ENCODE results near the gene MAFB. TPM values are rescaled to one million over a fixed set of nuclear protein-coding genes. Genes with fewer than 3 reads are reported as not detected.

MAFB gene
- total RNA-seq, 1 experiment from 2014 or later = 0.22 TPM

- H3K9ac ChIP-seq (ENCODE audit: low read length) = no peak overlapping the region
- POLR2A ChIA-PET = no interaction called here
- intact Hi-C loops (cut with micrococcal nuclease) = no loop called here
- no peak overlapping the region for H2AFZ ChIP-seq (ENCODE audit: low read depth, low read length, poor library complexity, severe bottlenecking)
- no peaks in the 10 kb centered on the region for H3K9me2 ChIP-seq (ENCODE audit: insufficient read depth)
- ATAC-seq = no peak
- no peak for TF ChIP-seq ZNF274 (IDR thresholded peaks at IDR 0.05; ENCODE audit: low read depth, low read length)
- no peaks in the 10 kb centered on the region for H3K27me3 ChIP-seq (ENCODE audit: insufficient read depth, low read length)
- no peak overlapping the region for H3K4me3 ChIP-seq (replicated peaks in 1 of 2; ENCODE audit: low read depth in 1 of 2, low read length in 2 of 2)
- H3K79me2 ChIP-seq (ENCODE audit: insufficient read depth, low read length) = no peaks in the 10 kb centered on the region
- no peaks in the 10 kb centered on the region for H3K36me3 ChIP-seq (ENCODE audit: control insufficient read depth in 1 of 2, insufficient read depth in 2 of 2, low read length in 2 of 2)
- DNase-seq (ENCODE audit: low read depth, low spot score) = no peak
- RAD21 ChIA-PET (ENCODE audit: low non-redundant PET in 1 of 2, low total read pairs in 2 of 2, uncharacterized antibody in 2 of 2, unreplicated experiment in 2 of 2) = no interaction called here
- H3K4me2 ChIP-seq (ENCODE audit: low read length) = no peak overlapping the region
- H3K9me3 ChIP-seq (ENCODE audit: control insufficient read depth in 1 of 2, insufficient read depth in 1 of 2, low read depth in 1 of 2, low read length in 2 of 2) = no peaks in the 10 kb centered on the region
- no peaks in the 10 kb centered on the region for H4K20me1 ChIP-seq (ENCODE audit: insufficient read depth)
- CTCF ChIA-PET = no interaction called here
- no TSS peak for BruUV-seq (replicated peaks)
- no peak overlapping the region for H3K27ac ChIP-seq (ENCODE audit: low read depth, low read length)
- H3K4me1 ChIP-seq (ENCODE audit: control insufficient read depth in 1 of 2, insufficient read depth in 2 of 2, low read length in 2 of 2) = no peaks in the 10 kb centered on the region
Measured at GRCh38 chr20:40650707-40651106, 38.3 kb downstream of the MAFB start.

GRCh38 chr20:40648210-40649072, 40.6 kb downstream of the MAFB start:
- no peaks in the 10 kb centered on the region for H3K9me2 ChIP-seq (ENCODE audit: insufficient read depth)
- ChIA-PET POLR2A (no interaction called here), CTCF (no interaction called here), RAD21 (ENCODE audit: low non-redundant PET in 1 of 2, low total read pairs in 2 of 2, uncharacterized antibody in 2 of 2, unreplicated experiment in 2 of 2) (no interaction called here)
- TF ChIP-seq ZFX (IDR thresholded peaks at IDR 0.05) = no peak
- no peak for TF ChIP-seq POLR2AphosphoS5 (IDR thresholded peaks at IDR 0.05; ENCODE audit: low read depth, low read length)
- TF ChIP-seq EZH2phosphoT487 (IDR thresholded peaks at IDR 0.05; ENCODE audit: borderline replicate concordance) = no peak
- TF ChIP-seq FOSL1 (IDR thresholded peaks at IDR 0.05; ENCODE audit: low read depth) = no peak
- TF ChIP-seq MAX (IDR thresholded peaks at IDR 0.05) = no peak
- TF ChIP-seq, protein P1, sequence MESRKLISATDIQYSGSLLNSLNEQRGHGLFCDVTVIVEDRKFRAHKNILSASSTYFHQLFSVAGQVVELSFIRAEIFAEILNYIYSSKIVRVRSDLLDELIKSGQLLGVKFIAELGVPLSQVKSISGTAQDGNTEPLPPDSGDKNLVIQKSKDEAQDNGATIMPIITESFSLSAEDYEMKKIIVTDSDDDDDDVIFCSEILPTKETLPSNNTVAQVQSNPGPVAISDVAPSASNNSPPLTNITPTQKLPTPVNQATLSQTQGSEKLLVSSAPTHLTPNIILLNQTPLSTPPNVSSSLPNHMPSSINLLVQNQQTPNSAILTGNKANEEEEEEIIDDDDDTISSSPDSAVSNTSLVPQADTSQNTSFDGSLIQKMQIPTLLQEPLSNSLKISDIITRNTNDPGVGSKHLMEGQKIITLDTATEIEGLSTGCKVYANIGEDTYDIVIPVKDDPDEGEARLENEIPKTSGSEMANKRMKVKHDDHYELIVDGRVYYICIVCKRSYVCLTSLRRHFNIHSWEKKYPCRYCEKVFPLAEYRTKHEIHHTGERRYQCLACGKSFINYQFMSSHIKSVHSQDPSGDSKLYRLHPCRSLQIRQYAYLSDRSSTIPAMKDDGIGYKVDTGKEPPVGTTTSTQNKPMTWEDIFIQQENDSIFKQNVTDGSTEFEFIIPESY (IDR thresholded peaks at IDR 0.05; ENCODE audit: extremely low read depth, insufficient replicate concordance, low read length) = no peak
- no peak for TF ChIP-seq TCF7L2 (IDR thresholded peaks at IDR 0.05; ENCODE audit: borderline replicate concordance, extremely low read depth, insufficient read depth, insufficient read length)
- H3K79me2 ChIP-seq (ENCODE audit: insufficient read depth, low read length) = no peaks in the 10 kb centered on the region
- no TSS peak for BruUV-seq (replicated peaks)
- no peak overlapping the region for H3K4me3 ChIP-seq (replicated peaks in 1 of 2; ENCODE audit: low read depth in 1 of 2, low read length in 2 of 2)
- DNase-seq (ENCODE audit: low read depth, low spot score) = no peak
- no peak overlapping the region for H2AFZ ChIP-seq (ENCODE audit: low read depth, low read length, poor library complexity, severe bottlenecking)
- no peaks in the 10 kb centered on the region for H4K20me1 ChIP-seq (ENCODE audit: insufficient read depth)
- no peak overlapping the region for H3K9ac ChIP-seq (ENCODE audit: low read length)
- no peak overlapping the region for H3K27ac ChIP-seq (ENCODE audit: low read depth, low read length)
- H3K4me1 ChIP-seq (ENCODE audit: control insufficient read depth in 1 of 2, insufficient read depth in 2 of 2, low read length in 2 of 2) = no peaks in the 10 kb centered on the region
- ATAC-seq = no peak
- no peaks in the 10 kb centered on the region for H3K9me3 ChIP-seq (ENCODE audit: control insufficient read depth in 1 of 2, insufficient read depth in 1 of 2, low read depth in 1 of 2, low read length in 2 of 2)
- no peaks in the 10 kb centered on the region for H3K36me3 ChIP-seq (ENCODE audit: control insufficient read depth in 1 of 2, insufficient read depth in 2 of 2, low read length in 2 of 2)
- H3K4me2 ChIP-seq (ENCODE audit: low read length) = no peak overlapping the region
- H3K27me3 ChIP-seq (ENCODE audit: insufficient read depth, low read length) = no peaks in the 10 kb centered on the region
- intact Hi-C loops (cut with micrococcal nuclease) = no loop called here
